H9 (cell line): ENCODE measurements around the gene TMEM250. TPM values are rescaled to one million over a fixed set of nuclear protein-coding genes. Genes with fewer than 3 reads are reported as not detected.

Experiments used
- DNase-seq: peaks from one replicate; pipeline ENCODE4 v3.0.0-alpha.2; 2017
- H2AFZ ChIP-seq: one replicate; pipeline ENCODE4 v1.6.1; 2013; ENCODE audit warnings: mild to moderate bottlenecking, low read length, control low read depth, moderate library complexity
- H2AK5ac ChIP-seq: 2 replicates; pipeline ENCODE4 v1.6.1; 2013; ENCODE audit warnings: low read length, control low read depth, mixed read lengths; ENCODE audit not compliant: insufficient read length
- H2BK120ac ChIP-seq: one replicate; pipeline ENCODE4 v1.6.1; 2013; ENCODE audit warnings: low read depth, mild to moderate bottlenecking, low read length, control low read depth, inconsistent platforms; ENCODE audit not compliant: poor library complexity, severe bottlenecking
- H2BK12ac ChIP-seq: 2 replicates; pipeline ENCODE4 v1.6.1; 2013; ENCODE audit warnings: low read length, control low read depth, mixed read lengths, low read depth; ENCODE audit not compliant: insufficient read length
- H2BK15ac ChIP-seq: 2 replicates; pipeline ENCODE4 v1.6.1; 2013; ENCODE audit warnings: low read depth, low read length, control low read depth
- H2BK20ac ChIP-seq: one replicate; pipeline ENCODE4 v1.6.1; 2013; ENCODE audit warnings: low read depth, mild to moderate bottlenecking, low read length, control low read depth, inconsistent platforms; ENCODE audit not compliant: poor library complexity, severe bottlenecking
- H2BK5ac ChIP-seq: 2 replicates; pipeline ENCODE4 v1.6.1; 2013; ENCODE audit warnings: low read length, control low read depth, mixed read lengths; ENCODE audit not compliant: insufficient read length
- H3K14ac ChIP-seq: 2 replicates; pipeline ENCODE4 v1.6.1; 2013; ENCODE audit warnings: low read length, control low read depth; ENCODE audit not compliant: insufficient read depth
- H3K18ac ChIP-seq: 2 replicates; pipeline ENCODE4 v1.6.1; 2013; ENCODE audit warnings: low read depth, mild to moderate bottlenecking, mixed read lengths, low read length, control low read depth; ENCODE audit not compliant: insufficient read length
- H3K23ac ChIP-seq: 2 replicates; pipeline ENCODE4 v1.6.1; 2013; ENCODE audit warnings: low read length, control low read depth, mixed read lengths, low read depth; ENCODE audit not compliant: insufficient read length
- H3K23me2 ChIP-seq: 2 replicates; pipeline ENCODE4 v1.6.1; 2013; ENCODE audit warnings: low read depth, mild to moderate bottlenecking, mixed read lengths, low read length, control low read depth; ENCODE audit not compliant: insufficient read length, poor library complexity, severe bottlenecking
- H3K27ac ChIP-seq: 2 replicates; pipeline ENCODE4 v1.5.1; 2013; ENCODE audit warnings: low read length, control low read depth, mixed read lengths, low read depth; ENCODE audit not compliant: insufficient read length
- H3K27me3 ChIP-seq: 2 replicates; pipeline ENCODE4 v1.6.1; 2013; ENCODE audit warnings: low read length, control low read depth, inconsistent platforms; ENCODE audit not compliant: insufficient read depth
- H3K4ac ChIP-seq: 2 replicates; pipeline ENCODE4 v1.6.1; 2013; ENCODE audit warnings: low read depth, mild to moderate bottlenecking, control low read depth, inconsistent platforms, low read length, moderate library complexity
- H3K4me1 ChIP-seq: 2 replicates; pipeline ENCODE4 v1.6.1; 2013; ENCODE audit warnings: low read length, control low read depth, inconsistent platforms; ENCODE audit not compliant: insufficient read depth
- H3K4me2 ChIP-seq: 2 replicates; pipeline ENCODE4 v1.6.1; 2013; ENCODE audit warnings: low read length, control low read depth, mixed read lengths; ENCODE audit not compliant: insufficient read length, insufficient read depth
- H3K56ac ChIP-seq: 2 replicates; pipeline ENCODE4 v1.6.1; 2013; ENCODE audit warnings: low read depth, mild to moderate bottlenecking, mixed read lengths, low read length, control low read depth; ENCODE audit not compliant: insufficient read length
- H3K79me1 ChIP-seq: 2 replicates; pipeline ENCODE4 v1.6.1; 2013; ENCODE audit warnings: low read depth, mild to moderate bottlenecking, moderate library complexity, low read length, control low read depth, inconsistent platforms; ENCODE audit not compliant: insufficient read depth, poor library complexity, severe bottlenecking
- H3K79me2 ChIP-seq: 2 replicates; pipeline ENCODE4 v1.6.1; 2013; ENCODE audit warnings: low read length, control low read depth, inconsistent platforms; ENCODE audit not compliant: insufficient read depth
- H3K9ac ChIP-seq: 2 replicates; pipeline ENCODE4 v1.6.1; 2013; ENCODE audit warnings: low read length, control low read depth, mixed read lengths; ENCODE audit not compliant: insufficient read length; ENCODE audit errors: extremely low read depth
- H3K9me3 ChIP-seq: one replicate; pipeline ENCODE4 v1.6.1; 2013; ENCODE audit warnings: low read depth, low read length, inconsistent platforms; ENCODE audit not compliant: control insufficient read depth
- H3T11ph ChIP-seq: one replicate; pipeline ENCODE4 v1.6.1; 2013; ENCODE audit warnings: mild to moderate bottlenecking, low read length, control low read depth, inconsistent platforms
- H4K20me1 ChIP-seq: one replicate; pipeline ENCODE4 v1.6.1; 2013; ENCODE audit not compliant: control insufficient read depth, insufficient read length, insufficient read depth
- H4K5ac ChIP-seq: 2 replicates; pipeline ENCODE4 v1.6.1; 2013; ENCODE audit warnings: low read depth, mild to moderate bottlenecking, mixed read lengths, low read length, control low read depth; ENCODE audit not compliant: insufficient read length
- H4K8ac ChIP-seq: replicated peaks from 2 replicates; pipeline ENCODE4 v1.6.1; 2013; ENCODE audit warnings: low read length, control low read depth, mixed read lengths, low read depth; ENCODE audit not compliant: insufficient read length
- H4K91ac ChIP-seq: 2 replicates; pipeline ENCODE4 v1.6.1; 2013; ENCODE audit warnings: low read depth, mild to moderate bottlenecking, moderate library complexity, mixed read lengths, low read length, control low read depth; ENCODE audit not compliant: insufficient read length
- H3K27ac Mint-ChIP-seq, 3 experiments: 2 replicates in 2 of 3; 3 replicates in 1 of 3; pipeline ENCODE4 v1.8.0; 2020 to 2021; ENCODE audit warnings: mixed read lengths in 3 of 3, mild to moderate bottlenecking in 1 of 3, moderate library complexity in 1 of 3
- H3K27me3 Mint-ChIP-seq: 2 replicates; pipeline ENCODE4 v1.8.0; 2021; ENCODE audit warnings: low read depth, mild to moderate bottlenecking, moderate library complexity, mixed read lengths
- H3K36me3 Mint-ChIP-seq, 3 experiments: 2 replicates in 2 of 3; 3 replicates in 1 of 3; pipeline ENCODE4 v1.8.0; 2020 to 2021; ENCODE audit warnings: low read depth in 3 of 3, mixed read lengths in 3 of 3; ENCODE audit not compliant: insufficient read depth in 1 of 3
- H3K4me1 Mint-ChIP-seq, 2 experiments: 2 replicates each; pipeline ENCODE4 v1.8.0; 2020; ENCODE audit warnings: mixed read lengths in 2 of 2
- H3K4me3 Mint-ChIP-seq, 2 experiments: 2 replicates in 1 of 2; 3 replicates in 1 of 2; pipeline ENCODE4 v1.8.0; 2020 to 2021; ENCODE audit warnings: mild to moderate bottlenecking in 2 of 2, mixed read lengths in 2 of 2, moderate library complexity in 1 of 2
- H3K9me3 Mint-ChIP-seq, 2 experiments: 2 replicates in 1 of 2; 3 replicates in 1 of 2; pipeline ENCODE4 v1.8.0; 2020; ENCODE audit warnings: mild to moderate bottlenecking in 2 of 2, mixed read lengths in 2 of 2, moderate library complexity in 1 of 2
- CTCF ChIP-seq: fragments of 200-600 bp; sonication (generic); conservative IDR thresholded peaks from 3 replicates; pipeline ENCODE4 v1.8.0; 2021; ENCODE audit warnings: antibody characterized with exemption, mild to moderate bottlenecking
- WGBS: extraction: QIAGEN DNeasy Blood & Tissue Kit; methylation state at CpG from one replicate; pipeline ENCODE4 v1.1.7; 2013; ENCODE audit warnings: missing lambda C conversion rate, low lambda C conversion rate, mixed read lengths; ENCODE audit not compliant: insufficient read length; ENCODE audit errors: extremely low coverage; 5-methylcytosine and 5-hydroxymethylcytosine counted together
- total RNA-seq: library from RNA; stranded (reverse); gene quantifications from 2 replicates; pipeline ENCODE4 v1.2.1, GENCODE V29; 2021

Gene TMEM250
- total RNA-seq, 1 experiment from 2014 or later, result 48.1 TPM

GRCh38 chr9:136146126-136147037 lies 27.7 kb upstream of the TMEM250 start:
- Histone ChIP-seq H3K14ac (no peak overlapping the region), H3K23me2 (no peaks in the 10 kb centered on the region), H2BK15ac (no peak overlapping the region), H3K9ac (no peak overlapping the region), H3K79me1 (no peaks in the 10 kb centered on the region), H3K4me1 (no peaks in the 10 kb centered on the region; the same call in 1 of the 2 replicates), H2BK120ac (no peak overlapping the region), H4K20me1 (no peaks in the 10 kb centered on the region), H3K27me3 (no peaks in the 10 kb centered on the region), H3T11ph (no peak overlapping the region), H2BK20ac (no peak overlapping the region), H2BK5ac (no peak overlapping the region), H3K4me2 (no peak overlapping the region), H2AK5ac (no peak overlapping the region), H3K18ac (no peak overlapping the region), H3K9me3 (no peaks in the 10 kb centered on the region), H2AFZ (no peak overlapping the region), H2BK12ac (no peak overlapping the region), H4K5ac (no peak overlapping the region), H3K56ac (no peak overlapping the region), H3K4ac (no peak overlapping the region), H4K8ac (no peak overlapping the region), H3K79me2 (no peaks in the 10 kb centered on the region), H3K23ac (no peak overlapping the region), H4K91ac (no peak overlapping the region), H3K27ac (no peak overlapping the region)
- no peak overlapping the region for H3K4me3 Mint-ChIP-seq
- peaks cover 6% of the 10 kb centered on the region; the same call in 1 of the 2 replicates for H3K27me3 Mint-ChIP-seq
- TF ChIP-seq CTCF, result no peak
- peaks cover 8 to 27% of the 10 kb centered on the region in 2 experiments for H3K4me1 Mint-ChIP-seq
- no peak for DNase-seq
- H3K36me3 Mint-ChIP-seq, result no peaks in the 10 kb centered on the region; a peak in 1 of 7 replicates
- no CpG with 5 or more reads among the region's 33 CpGs for WGBS
- no peaks in the 10 kb centered on the region for H3K9me3 Mint-ChIP-seq
- H3K27ac Mint-ChIP-seq, result no peak overlapping the region
